Measurements from ENCODE around the gene MAGEA6.
"Not testable (repeated sequence)": the region's sequence is repeated elsewhere in the genome, so short reads cannot be mapped to it uniquely, and the experiment has no call there.

- TF ChIP-seq EZH2 (IDR thresholded peaks at IDR 0.05; ENCODE audit: borderline replicate concordance); CTCF (IDR thresholded peaks at IDR 0.05; ENCODE audit: poor library complexity): not testable (repeated sequence)
These were observed 10.6 kb downstream of the MAGEA6 start, which contains the start of gene CSAG3 for GRCh38 chrX:152758918-152759317.

Data from hepatocyte (in vitro differentiated cells).